Limb (tissue), 2 donors: ENCODE results near the gene THAP4.
"Not testable (repeated sequence)": the region's sequence is repeated elsewhere in the genome, so short reads cannot be mapped to it uniquely, and the experiment has no call there.

Experiments
- DNase-seq, 2 donors: peaks; one replicate each; pipeline ENCODE4 v3.0.0-alpha.2; 2016; ENCODE audit errors: extremely low spot score in 2 of 2

Gene THAP4

DNA sequence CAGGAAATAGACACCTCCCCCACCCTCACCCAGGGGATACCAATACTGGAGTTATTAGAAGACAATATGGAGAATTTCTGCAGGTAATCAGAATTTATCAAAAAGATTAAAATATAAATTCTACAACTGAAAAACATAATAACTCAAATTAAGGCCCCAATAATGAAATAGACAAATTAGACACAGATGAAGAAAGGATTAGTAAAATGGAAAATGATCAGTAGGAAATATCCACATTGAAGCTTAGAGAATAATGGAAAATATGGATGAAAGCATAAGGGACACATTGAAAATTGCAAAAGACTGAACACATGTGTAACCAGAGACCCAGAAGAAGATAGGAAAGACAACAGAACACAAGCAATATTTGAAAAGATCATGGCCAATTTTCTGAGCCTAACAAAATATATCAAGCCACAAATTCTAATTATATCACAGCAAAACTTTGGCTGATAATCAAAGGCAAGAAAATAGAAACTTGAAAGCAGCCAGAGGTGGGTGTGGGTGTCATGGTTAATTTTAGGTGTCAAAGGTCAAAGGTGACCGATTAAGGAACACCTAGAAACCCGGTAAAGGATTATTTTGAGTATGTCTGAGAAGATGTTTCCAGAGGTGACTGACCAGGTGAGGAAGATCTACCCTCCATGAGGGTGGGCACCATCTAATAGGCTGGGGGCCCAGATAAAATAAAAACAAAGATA is 50.2 kb downstream of the THAP4 start:
- DNase-seq, result no peak

DNA sequence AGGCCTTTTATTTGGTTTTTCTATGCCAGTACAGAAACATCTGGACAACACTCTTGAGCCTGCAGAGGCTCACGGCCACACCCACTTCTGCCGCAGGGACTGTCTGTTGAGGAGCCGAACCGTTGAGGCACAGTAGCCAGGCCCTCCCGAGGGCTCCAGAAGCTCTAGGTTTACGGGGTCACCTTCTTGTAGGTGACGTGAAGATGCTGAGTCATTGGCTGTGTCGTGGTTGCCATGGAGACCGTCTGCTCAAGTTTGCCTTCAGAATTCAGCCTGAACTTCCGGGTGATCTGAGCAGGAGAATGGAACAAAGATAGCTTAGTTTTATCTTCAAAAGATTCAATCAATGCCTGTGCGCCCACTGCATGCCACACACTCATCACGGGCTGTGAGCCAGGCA is 52.5 kb downstream of the THAP4 start:
- no peak for DNase-seq

DNA sequence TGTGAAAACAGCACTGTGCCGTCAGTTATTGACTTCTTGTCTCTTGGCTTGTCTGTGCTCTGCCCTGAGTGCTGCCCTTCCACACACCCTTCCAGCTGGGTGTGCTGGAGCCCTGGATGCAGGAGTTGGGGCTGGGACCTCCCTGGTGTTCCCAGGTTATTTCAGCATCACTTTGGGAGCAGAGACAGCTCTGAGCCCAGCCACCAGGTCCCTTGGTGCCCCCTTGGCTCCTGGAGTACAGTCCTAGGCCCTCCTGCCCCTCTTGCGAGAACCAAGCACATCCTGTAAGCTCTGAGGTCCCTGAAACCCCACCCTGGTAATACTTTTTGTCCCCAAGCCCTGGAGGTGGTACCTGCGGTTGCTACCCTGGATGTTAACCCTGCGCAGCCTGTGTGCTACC is 54.2 kb downstream of the THAP4 start:
- no peak for DNase-seq

DNA sequence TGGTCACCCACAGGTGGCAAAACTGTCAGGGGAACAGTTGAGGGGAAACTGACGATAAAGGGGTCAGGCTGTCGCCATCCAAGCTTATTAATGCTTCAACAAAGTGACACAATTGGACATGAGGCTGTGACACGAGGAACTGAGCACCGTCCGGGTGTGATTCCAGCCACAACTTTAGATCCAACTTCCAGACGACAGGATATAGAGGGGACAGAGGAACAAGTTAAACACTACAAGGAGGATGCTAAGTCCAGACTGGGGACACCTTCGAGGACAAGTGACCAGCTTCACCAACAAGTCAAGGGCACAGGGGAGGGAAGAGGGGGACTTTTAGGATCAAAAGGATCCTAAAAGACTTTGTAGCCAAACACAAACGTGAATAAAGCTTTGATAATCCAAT is 54.6 kb downstream of the THAP4 start:
- DNase-seq, result no peak

DNA sequence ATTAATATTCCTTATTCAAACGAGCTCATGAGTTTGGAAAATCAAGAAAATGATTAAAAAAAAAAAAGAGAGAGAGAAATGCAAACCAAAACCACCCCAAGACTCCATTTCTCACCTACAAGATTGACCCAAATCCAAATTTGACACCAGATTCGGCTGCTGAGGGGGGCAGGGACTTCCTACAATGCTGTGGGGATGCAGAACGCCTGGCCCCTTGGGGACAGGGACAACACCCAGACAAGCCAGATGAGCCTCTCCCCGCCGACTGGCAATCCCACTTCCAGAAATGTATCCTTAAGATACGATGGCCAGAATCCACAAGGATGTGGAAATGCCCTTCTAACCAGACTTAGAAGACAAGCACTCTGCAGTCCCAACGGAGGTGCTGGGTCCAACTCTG is 57.7 kb downstream of the THAP4 start:
- DNase-seq, result no peak

DNA sequence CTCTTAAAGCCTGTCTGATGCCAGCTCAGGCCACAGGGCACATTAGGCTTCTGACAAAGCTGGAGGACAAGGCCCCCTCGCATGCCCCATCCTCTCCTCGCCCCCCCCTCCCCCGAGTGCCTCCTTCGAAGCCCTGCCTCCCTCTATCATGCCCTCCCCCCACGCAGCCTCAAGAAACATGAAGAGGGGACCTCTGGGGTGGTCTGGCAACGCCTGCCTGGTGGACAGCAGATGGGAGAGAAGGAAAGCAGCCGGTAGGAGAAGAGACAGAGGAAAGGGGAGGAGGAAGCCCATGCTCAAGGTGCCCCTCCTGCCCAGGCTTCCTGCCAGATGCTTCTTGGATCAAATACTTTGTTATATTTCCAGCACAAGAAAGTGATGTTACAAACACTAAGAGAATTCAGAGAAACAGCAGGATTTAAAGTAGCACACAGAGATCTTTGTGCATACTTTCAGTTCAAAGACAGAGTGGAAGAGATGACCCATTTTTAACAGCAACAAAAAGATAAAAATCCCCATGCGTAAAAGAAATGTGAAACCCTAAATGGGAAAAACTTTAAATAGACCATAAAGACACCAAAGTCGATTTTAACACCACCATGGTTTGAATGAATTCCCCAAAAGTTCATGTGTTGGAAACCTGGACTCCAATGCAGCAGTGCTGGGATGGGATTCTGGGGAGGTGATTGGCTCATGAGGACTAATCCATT is 59.4 kb downstream of the THAP4 start:
- DNase-seq, result peak; percentile 60 to 64

DNA sequence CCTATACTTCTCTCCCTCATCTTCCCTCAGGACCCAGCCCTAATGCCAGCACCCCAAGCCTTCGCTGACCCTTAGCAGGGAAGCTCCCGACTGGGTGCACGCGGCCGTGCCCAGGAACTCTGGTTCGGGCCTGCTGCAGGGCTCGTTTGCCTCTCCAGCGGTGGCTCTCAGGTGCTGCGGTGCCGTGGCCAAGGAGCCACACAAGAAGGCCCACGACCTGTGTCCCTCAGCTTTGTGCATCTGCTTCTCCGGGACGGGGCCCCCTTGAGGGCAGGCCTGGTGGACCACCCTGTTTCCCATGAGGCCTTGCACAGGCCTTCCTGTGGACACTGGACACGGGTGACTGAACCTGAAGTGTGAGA is 60.7 kb downstream of the THAP4 start:
- DNase-seq, result no peak

DNA sequence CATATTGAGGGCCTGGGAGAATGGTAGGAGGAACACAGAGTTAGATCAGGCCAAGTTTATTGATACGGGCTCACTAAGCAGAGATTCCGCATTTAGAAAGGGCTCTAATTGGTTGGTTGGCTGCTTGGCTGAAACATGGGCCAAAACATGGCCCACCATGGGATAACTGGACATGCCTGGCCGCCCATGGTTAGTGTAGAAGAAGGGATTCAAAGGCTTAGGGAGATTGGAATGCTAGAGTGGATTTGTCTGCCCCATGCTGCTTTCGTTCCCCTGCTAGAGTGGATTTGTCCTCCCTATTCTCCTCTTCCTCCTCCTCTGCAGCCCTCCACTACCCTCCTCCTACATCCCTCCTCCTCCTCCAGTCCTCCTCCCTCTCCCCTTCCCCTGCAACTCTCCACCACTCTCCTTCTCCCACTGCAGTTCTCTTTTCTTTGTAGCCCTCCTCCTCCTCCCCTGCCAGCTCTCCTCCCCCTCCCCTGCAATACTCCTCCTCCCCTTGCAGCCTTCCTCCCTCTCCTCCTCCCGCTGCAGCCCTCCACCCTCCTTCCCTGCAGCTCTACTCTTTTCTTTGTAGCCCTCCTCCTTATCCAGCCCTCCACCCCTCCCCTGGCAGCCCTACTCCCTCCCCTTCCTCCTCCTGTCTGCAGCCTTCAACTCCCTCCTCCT is 61.2 kb downstream of the THAP4 start:
- DNase-seq, result no peak

DNA sequence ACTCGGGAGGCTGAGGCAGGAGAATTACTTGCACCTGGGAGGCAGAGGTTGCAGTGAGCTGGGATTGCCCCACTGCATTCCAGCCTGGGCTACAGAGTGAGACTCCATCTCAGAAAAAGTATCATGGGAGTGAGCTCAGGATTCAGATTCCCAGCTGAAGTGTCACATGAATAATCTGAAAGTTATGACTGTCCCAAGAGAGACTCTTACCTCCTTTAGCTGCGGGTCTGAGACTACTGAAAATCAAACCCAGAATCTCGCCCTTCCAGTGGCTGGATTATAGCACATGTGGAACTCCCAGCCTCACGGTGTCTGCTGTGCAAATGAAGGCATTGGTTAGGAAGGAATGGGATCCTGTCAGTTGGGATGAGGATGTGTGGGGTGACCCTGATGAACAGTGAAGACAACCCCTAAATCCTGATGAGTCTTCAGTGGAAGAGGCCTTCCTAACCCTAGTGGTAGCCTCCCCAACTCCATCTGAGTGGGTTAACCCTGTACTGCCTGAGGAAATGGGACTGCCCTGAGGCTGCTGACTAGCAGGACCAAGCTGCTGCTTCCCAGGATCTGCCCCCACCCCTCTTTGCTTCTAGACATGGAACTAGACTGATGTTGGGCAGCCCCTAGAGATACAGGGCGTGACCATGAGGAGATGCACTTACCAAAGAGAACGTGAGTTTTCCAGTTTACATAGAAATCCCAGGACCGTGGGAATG is 61.9 kb downstream of the THAP4 start:
- no peak for DNase-seq

DNA sequence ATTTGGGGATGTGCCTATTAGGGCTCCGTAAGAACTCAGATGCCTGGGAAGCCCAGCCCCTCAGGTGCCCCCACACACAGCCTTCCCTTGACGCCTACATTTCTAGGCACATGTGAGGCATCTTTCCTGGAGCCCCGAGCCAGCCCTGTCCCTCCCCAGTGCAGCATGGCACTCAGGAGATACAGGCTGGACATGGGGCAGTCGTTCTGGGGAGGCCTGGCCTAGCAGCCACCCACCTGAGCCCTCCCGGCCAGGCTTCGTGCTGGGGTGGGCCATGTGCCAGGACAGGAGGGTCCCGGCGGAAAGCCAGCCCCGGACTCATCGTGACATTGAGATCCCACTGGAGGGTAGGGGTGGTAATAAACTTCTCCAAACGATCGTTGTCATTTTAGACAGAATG is 63.2 kb downstream of the THAP4 start:
- no peak for DNase-seq

DNA sequence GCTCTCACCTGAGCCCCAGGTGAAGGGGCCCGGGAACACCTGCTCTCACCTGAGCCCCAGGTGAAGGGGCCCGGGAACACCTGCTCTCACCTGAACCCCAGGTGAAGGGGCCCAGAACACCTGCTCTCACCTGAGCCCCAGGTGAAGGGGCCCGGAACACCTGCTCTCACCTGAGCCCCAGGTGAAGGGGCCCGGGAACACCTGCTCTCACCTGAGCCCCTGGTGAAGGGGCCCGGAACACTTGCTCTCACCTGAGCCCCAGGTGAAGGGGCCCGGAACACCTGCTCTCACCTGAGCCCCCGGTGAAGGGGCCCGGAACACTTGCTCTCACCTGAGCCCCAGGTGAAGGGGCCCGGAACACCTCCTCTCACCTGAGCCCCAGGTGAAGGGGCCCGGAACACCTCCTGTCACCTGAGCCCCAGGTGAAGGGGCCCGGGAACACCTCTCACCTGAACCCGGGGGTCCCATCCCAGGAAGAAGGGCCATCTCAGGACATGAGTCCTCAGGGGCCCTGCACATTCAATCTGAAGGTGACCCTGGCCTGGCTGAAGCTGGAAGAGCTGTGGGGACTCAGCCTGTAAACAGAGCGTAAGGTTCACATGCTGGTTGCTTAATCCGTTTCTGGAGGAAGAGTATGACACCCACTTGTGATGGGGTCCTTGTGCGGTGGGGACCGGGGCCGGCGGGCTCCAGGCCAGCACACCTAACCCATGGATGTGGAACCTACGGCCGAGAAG is 63.9 kb downstream of the THAP4 start:
- not testable (repeated sequence) for DNase-seq

DNA sequence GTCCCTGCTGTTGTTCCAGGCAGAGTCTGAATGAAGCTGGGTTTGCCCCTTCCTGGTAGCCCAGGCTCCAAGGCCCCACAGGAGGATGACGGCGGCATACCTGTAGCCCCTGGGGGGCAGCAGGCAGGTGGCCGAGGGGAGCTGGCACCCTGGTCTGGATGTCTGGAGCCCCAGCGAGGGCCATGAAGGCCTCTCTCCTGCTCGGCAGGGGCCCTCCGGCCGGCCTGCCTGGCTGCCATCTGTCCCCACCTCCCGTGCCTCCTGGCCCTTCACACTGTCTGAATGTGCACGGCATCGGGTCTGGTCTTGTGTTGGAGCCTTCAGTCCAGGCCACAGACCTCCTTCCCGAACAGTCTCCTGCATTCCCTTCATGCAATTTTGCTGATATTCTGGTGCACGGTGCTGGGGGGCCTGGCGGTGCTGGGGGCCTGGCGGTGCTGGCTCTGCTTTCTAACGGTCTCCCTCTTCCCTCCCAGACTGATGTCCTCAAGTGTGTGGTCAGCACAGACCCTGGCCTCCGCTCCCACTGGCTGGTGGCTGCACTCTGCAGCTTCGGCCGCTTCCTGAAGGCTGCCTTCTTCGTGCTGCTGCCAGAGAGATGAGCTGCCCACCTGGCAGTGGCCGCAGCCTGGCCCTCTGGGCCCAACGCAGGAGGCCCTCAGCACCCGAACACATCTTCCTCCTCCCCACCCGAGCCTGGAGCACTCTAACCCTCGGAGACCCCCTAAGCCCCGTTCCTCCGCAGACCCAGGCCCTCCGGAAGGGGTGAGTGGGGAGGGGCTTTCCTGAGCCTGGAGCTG is 64.9 kb downstream of the THAP4 start:
- no peak for DNase-seq

DNA sequence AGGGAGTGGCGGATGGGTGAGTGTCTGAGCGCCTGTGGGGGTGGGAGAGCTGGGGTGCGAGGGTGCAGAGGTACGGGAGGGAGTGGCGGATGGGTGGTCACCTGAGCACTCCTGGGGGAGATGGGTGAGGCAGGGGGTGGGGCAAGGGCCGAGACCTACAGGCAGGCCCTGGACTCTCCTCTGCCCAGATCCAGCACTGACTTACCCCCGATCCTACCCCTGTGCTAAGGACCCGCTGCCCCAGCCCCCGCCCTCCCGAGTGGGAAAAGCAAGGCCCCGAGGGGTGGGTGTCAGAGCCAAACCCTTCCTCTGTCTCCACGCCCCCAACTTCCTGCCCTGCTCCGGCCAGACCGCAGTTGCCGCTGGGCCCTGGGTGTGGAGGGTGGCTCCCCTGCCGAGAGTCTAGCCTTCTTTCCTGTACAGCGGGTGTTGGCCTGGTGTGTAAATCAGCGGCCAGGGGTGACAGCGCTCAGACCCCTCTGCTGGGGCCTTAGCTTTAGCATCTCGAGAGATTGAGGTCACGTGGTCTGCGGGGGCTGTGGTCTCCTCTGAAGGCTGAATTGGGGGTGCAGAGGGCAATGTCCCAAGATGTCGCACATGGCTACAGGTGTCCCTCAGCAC is 65.9 kb downstream of the THAP4 start:
- DNase-seq, result no peak

DNA sequence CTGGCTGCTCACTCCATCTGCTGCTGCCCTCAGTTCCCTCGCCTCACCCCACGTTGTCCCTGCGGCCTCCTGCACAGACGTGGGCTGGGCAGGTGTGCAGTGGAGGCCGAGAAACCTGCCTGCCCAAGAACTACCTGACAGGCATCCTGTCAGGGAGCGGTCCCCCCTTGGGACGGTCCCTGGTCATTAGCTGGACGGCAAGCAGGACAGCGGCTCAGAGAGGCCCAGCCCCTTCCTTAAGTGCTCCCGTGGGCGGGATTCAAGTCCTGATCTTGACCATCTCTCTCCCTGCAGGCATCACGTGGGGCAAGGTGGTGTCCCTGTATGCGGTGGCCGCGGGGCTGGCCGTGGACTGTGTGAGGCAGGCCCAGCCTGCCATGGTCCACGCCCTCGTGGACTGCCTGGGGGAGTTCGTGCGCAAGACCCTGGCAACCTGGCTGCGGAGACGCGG is 67.1 kb downstream of the THAP4 start:
- no peak for DNase-seq

DNA sequence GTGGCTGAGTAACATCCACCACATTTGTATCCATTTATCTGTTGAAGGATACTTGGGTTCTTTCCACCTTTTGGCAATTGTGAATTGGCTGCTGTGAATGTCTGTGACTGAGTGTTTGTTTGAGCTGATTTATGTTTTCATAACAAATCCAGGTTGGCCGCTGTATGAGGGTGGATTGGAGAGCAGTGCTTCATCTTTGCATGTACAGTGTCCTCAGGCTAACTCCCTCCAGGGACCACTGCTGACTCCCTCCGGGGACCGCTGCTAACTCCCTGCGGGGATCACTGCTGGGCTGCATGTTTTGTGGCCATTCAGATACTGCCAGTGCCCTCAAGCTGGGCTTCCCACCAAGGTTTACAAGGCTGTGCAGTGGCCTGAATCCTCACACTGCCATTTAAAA is 68.2 kb downstream of the THAP4 start:
- no peak for DNase-seq

DNA sequence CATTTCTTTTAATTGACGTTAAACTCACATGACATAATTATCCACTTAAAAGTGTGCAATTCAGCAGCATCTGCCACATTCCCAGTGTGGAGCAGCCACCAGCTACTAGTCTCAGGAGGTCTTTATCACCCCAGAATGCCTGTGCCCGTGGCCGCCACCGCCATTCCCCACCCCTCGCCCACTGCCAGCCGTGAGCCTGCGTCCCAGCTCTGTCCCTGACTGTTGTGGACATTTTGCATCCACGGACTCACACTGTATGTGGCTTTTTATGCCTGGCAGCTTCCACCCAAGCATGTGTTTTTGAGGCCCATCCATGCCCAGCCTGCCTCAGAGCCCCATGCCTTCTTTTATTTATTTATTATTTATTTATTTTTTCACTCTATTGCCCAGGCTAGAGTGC is 69.2 kb downstream of the THAP4 start:
- no peak for DNase-seq

DNA sequence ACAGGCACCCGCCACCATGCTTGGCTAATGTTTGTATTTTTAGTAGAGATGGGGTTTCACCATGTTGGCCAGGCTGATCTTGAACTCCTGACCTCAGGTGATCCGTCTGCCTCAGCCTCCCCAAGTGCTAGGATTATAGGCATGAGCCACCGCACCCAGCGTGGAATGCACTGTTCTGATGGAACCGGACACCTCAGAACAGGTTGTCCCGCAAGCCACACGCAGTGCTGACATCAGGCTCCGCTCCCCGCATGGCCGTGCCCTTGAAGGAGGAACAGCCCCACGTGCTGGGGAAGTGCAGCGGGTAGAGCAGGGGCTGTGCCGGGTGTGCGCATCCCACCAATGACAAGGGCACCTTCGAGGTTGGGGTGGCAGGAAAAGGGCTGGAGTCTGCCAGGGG is 69.7 kb downstream of the THAP4 start:
- DNase-seq, result not testable (repeated sequence)

DNA sequence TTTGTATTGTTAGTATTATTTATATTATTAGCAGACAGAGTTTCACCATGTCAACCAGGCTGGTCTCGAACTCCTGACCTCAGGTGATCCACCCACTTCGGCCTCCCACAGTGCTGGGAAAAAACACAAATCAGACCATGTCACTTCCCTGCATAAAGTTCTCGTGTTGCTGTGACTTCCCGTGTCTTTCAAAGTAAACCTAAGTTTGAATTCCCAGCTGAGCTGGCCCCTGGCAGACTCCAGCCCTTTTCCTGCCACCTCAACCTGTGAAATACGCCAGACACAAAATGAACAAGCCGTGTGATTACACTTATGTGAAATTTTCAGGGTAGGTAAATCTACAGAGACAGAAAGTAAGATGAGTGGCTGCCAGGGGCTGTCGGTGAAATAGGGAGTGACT is 70.5 kb downstream of the THAP4 start:
- no peak for DNase-seq

DNA sequence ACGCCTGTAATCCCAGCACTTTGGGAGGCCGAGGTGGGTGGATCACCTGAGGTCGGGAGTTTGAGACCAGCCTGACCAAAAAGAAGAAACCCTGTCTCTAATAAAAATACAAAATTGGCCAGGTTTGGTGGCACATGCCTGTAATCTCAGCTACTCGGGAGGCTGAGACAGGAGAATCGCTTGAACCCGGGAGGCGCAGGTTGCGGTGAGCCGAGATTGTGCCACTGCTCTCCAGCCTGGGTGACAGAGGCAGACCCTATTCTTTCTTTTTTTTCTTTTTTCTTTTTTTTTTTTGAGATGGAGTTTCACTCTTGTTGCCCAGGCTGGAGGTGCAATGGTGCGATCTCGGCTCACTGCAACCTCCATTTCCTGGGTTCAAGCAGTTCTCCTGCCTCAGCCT is 70.9 kb downstream of the THAP4 start:
- DNase-seq, result not testable (repeated sequence)

DNA sequence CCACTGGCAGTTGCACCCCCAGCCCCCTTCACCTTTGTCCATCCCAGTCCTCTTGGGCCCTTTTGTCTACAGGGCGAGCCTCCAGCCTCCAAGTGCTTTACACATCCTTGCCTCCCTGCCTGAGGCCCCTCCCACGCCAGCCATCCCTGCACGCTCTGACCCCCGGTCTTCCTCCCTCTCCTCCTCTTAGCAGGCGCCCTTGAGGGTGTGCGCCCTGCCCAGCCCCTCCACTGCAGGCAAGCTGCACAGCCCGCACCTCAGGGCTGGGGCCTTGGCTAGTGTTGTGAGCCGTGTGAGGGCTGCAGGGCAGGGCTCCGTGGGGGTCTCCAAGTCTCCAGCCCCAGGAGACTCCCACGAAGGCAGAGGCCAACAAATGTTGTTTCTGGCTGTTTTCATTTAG is 71.5 kb downstream of the THAP4 start:
- no peak for DNase-seq
